Upper lobe of right lung (tissue), 1 donor: Measurements from ENCODE around the gene AP4B1. TPM values are rescaled to one million over a fixed set of nuclear protein-coding genes. Genes with fewer than 3 reads are reported as not detected.

ENCODE experiments used
- total RNA-seq: library from RNA; stranded (reverse); fragmentation: NEBNext Ultra II Directional; extraction: Animal tissue kit (Norgen Biotek cat#: 25700); gene quantifications from one replicate; pipeline ENCODE4 v1.2.1, GENCODE V29; 2021
- donor health status: DM: no; HTN: yes; CAD: no; lungs with severe emphysema.

AP4B1 gene
- total RNA-seq, 1 donor from 2014 or later = 16.1 TPM

Other genes starting within 250 kb of the AP4B1 start
- 18.9 TPM for gene PHTF1, start 145.3 kb downstream of the AP4B1 start, total RNA-seq
- 23.2 TPM for gene RSBN1, start 92.3 kb downstream of the AP4B1 start, total RNA-seq
- gene PTPN22, start 33.1 kb downstream of the AP4B1 start, total RNA-seq = 12.2 TPM
- gene BCL2L15, start 17.2 kb downstream of the AP4B1 start, total RNA-seq = 1.8 TPM
- gene DCLRE1B, start 527 bp upstream of the AP4B1 start, total RNA-seq = 6.6 TPM
- 77.8 TPM for gene HIPK1, start 24.5 kb upstream of the AP4B1 start, total RNA-seq
- 43.5 TPM for gene OLFML3, start 74.7 kb upstream of the AP4B1 start, total RNA-seq
- gene SYT6, start 249.1 kb upstream of the AP4B1 start, total RNA-seq = not detected